C4-2B (cell line): Measurements from ENCODE around the gene DBH.

Experiments used
- CTCF ChIP-seq: fragments of 450-650 bp; conservative IDR thresholded peaks from 2 replicates; pipeline ENCODE4 v1.5.1; 2017; ENCODE audit warnings: mild to moderate bottlenecking
- ZFX ChIP-seq: fragments of 450-650 bp; IDR thresholded peaks from 2 replicates; pipeline ENCODE4 v1.6.1; 2017

DNA sequence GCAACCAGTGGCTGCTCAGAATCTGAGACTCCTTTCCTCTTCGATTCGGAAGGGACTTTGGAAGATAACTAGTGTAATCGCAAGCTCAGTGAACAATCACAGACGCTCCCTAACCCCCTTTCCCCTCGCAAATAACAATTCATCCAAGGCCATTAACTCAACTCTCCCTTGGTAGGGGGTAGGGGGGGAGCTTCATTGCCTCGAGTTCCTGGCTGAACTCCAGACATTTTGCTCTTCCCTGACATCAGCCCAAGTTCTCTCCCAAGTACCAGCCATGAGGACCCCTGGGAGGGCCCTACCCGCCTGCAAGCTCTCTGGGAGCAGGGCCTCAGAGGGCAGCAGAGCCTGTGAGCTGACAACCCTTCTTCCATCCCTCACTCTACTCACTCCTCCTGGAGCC lies 35.4 kb upstream of the DBH start:
- no peak for TF ChIP-seq CTCF
- no peak for TF ChIP-seq ZFX
